ENCODE measurements around the gene TPM3.
"Not testable (repeated sequence)": the region's sequence is repeated elsewhere in the genome, so short reads cannot be mapped to it uniquely, and the experiment has no call there.

TPM3 gene

DNA sequence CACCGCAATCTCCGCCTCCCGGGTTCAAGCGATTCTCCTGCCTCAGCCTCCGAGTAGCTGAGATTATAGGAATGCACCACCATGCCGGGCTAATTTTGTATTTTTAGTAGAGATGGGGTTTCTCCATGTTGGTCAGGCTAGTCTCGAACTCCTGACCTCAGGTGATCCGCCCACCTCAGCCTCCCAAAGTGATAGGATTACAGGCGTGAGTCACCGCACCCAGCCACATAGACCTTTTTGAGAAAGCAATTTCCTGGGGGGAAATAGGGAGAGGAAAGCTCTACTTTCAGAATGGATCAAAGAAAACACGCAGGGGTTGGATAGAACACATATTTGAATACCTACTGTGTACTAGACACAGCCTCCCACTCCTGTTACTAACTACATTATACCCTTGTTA lies 13.9 kb upstream of the TPM3 start:
- DNase-seq = not testable (repeated sequence)

DNA sequence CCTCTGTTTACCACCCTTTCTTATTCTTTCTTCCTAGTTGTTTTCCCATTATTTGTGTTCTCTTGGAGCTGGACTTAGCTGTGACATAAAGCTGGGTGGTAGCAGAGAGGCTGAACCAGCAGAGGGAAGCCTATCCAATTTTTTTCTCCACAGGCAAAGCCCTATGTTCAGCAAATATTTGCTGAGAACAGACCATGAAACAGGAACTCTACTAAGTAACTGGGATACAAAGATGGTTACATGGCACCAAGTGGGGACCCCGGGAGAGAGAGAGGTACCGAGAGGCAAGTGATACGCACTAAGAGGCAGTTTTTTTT lies 7.6 kb upstream of the TPM3 start:
- DNase-seq = no peak

- peak; percentile 65 for DNase-seq
Measured at GRCh38 chr1:154198756-154199562, 7.1 kb upstream of the TPM3 start.

GRCh38 chr1:154193821-154194220 lies 1.9 kb upstream of the TPM3 start:
- no peak for DNase-seq

DNA sequence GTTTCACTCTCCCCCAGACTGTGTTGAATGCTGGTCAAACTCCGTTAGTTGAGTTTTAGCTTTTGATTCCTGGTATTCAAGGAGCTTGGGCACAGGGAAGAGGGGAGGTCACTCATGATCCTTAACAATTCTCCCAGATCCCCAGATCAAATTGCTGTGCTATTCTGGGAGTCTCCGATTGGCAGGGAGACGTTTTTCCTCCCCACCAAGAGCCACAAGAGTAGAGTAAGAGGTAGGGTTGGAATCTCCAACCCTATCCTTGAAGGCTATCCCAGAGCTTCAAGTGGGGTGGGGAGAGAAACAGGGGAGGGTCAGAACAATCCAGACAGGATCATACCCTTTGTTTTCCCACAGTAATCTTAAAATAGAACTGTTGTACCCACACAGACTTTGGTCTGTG lies 576 bp upstream of the TPM3 start:
- no peak for DNase-seq

GRCh38 chr1:154190550-154190949 lies 1.4 kb downstream of the TPM3 start:
- DNase-seq = no peak

DNA sequence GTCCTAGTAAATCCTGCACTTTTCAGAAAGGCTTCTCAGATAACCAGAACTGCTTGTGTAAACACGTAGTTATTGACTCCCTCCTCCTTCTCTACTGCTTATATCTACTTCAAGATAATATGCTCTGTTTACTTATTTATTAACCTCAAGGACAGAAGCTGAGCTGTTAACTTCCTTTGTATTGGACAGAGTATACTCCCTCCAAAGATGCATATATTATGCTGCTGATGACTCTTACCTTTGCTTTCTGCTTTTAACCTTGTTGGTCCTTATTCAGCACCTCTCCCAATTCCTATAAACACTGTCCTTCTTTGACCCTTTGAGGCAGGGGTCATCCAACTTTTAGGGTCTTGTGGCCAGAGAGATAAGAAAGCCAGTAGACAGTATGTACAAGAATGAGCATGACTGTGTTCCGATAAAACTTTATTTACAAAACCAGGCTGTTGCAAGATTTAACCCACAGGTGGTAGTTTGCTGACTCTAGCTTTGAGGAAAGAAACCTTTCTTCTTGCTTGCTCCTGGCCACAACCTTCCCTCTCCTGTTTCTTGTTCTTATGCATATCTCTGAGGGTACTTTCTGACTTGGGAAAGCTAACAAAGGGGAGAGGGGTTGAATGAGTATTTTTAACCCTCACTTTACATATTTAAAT lies 4.9 kb downstream of the TPM3 start:
- no peak for DNase-seq

- DNase-seq = peak; percentile 72
Measured at GRCh38 chr1:154186177-154186576, 5.7 kb downstream of the TPM3 start.

DNA sequence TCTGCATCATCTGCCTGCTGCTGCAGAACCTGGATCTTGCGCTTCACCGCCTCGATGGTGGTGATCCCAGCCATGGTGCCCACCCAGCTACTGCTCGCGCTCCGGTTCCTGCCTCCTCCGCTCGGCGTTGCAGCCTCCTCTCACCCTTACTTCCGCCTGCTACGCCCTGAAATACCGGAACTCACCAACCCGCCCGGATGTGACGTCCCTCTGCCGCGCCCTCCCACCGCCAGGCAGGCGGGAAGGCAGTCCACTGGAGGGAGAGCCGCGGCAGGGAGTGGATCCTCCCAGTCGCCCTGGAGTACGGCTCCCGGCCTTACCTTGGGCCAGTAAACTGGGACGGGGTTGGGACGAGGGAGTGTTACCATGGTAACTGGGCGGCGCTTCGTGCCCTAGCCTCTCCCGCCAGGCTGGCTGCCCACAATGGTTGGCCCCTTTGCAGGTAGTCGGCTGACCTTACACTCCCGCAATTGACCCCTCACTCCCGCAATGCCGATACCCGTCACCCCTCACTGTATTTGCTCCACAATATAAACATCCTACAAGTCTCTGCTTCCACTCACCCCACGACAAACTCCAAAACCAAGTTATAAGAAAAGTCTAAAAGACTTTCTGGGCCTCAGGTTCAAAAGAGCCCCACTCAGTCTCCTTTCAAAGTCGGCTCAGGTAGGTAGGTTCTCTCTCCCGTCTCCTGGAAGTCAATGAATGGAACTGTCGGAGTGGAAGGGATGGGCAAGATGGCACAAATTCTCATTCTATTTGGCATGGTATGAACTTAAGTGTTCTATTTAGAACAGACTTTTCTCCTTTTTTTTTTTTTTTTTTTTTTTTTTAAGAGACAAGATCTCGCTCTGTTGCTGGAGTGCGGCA lies 8.6 kb downstream of the TPM3 start:
- DNase-seq = peak; percentile 89

GRCh38 chr1:154182344-154183045 lies 9.4 kb downstream of the TPM3 start:
- peak; percentile 91 for DNase-seq

DNA sequence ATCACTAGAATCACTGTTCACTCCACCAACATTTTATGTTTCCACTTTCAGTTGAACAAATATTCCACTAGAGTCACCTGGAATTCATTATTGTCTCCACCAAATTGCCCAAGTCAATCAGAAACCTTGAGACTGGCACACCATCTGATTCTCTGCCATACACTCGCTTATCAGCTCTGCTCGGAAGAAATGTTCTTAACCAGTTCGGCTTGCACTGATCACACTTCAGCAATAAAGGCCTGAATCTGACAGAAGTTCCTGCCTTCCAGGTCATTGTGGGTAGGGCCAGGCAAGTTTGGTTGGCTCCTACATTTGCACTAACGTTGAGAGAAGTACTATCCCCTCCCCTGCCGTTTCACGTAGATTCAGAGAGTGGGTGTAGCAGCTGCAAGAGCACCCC lies 10.0 kb downstream of the TPM3 start:
- DNase-seq = no peak

GRCh38 chr1:154179946-154180687 lies 11.8 kb downstream of the TPM3 start:
- peak; percentile 94 for DNase-seq

- no peak for DNase-seq
Measured at GRCh38 chr1:154178911-154179811, 12.7 kb downstream of the TPM3 start.

DNA sequence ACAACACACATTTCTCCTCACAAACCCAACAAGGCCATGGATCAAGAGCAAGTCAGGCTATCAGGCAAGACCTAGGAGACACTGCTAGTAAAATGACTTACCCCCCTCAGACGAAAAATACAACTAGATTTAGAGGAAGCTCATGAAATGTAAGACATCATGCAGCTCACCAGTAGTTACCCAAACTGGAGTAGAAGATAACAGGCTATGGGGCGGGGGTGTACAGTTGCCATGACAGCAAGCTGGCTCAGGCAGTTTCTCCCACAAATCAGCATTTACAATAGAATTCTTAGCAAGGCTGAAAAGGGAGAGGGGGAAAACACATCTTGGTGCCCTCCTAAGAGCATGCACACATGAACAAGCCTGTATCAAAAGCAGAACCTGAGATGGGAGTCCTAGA lies 13.9 kb downstream of the TPM3 start:
- peak; percentile 15 for DNase-seq

DNA sequence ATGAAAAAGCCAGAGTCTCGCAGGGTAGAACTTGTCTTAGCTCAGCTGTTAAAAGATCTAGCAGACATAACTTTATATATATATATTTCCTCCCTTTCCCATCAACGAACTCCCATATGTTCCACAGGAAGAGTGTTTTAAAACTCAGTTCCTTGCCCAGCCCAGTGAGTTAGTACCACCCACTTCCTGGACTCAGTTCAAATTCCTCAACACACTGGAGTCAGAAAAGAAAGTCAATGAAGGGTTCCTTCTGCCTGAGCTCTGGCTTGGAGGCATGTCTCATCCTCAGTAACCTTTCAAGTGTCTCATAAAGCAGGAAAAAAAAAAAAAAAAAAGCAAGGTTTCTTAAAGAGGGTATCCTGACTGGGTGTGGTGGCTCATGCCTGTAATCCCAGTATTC lies 15.6 kb downstream of the TPM3 start:
- DNase-seq = no peak

GRCh38 chr1:154174654-154175053 lies 17.2 kb downstream of the TPM3 start:
- no peak for DNase-seq

DNA sequence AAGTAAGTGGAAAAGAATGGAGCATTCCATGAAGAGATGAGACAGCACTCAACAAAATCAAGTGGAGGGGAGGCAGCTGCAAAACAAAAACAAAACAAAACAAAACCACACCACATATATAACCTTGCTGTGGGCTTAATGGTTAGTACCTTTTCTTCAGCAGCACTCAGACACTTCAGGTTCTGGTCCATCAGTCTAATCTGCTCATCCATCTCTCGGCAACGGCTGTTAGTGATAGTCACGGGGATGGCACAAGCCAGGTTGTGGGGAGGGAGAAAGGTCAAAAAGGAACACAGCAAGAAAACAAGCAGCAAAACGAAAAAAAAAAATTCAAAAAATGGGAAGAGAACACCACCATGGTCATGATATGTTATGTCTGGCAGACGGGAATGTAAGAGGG lies 20.0 kb downstream of the TPM3 start:
- DNase-seq = no peak

DNA sequence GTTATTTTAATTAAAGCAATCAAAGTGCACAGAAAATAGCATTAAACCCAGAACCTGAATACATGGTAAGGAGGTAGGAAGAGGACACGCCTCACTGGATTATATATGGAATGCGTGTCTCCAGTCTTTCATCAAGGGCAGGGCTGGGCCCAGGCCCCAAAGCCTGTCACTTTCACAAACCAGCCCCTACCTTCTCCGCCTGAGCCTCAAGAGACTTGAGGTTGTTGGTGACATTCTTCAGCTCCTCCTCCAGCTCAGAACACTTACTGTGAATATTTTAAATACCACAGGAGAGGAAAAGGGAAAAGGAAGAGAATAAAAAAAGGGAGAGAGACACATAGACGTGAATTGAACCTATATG lies 20.7 kb downstream of the TPM3 start:
- no peak for DNase-seq

DNA sequence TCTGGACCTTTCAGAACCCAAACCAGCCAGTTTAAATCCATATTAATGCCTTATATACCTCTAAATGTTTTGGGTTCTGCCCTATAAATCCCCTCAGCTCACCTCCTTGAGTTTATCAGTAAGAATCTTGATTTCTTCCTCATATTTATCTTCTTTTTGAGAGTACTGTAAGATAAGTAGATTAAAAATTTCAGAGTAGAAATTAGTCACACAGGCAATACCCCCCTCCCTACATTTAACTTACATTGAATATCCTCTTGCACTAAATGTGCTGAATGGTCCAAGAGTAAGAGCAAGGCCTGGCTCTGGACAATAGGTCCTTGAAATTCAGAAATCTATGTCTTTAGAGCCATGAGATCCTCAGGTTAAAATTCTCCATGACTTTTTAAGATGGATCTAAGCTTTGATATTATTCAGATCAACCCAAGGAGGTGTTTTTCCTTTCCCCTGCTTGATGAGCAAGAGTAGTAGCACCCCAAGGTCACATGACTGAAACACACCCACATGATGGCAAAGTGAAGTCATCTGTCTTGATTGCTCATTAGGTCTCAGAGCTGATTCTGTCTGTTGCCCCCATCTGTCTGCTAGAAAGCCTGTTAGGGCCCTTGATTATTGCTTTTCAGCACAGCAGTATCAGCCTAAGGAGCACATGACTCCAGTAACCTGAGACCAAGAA lies 21.2 kb downstream of the TPM3 start:
- DNase-seq = no peak

- no peak for DNase-seq
Measured at GRCh38 chr1:154167461-154167860, 24.4 kb downstream of the TPM3 start.

GRCh38 chr1:154166207-154166606 lies 25.7 kb downstream of the TPM3 start:
- DNase-seq = no peak

All from MV-4-11 (cell line).